Calu3 (cell line): ENCODE data around the gene IFRD2. TPM values are rescaled to one million over a fixed set of nuclear protein-coding genes. Genes with fewer than 3 reads are reported as not detected.

ENCODE experiments used
- BruUV-seq: library from RNA; stranded (reverse); fragments of 400-500 nt; replicated peaks from 2 replicates; lab custom pipeline; 2021; lab: Mats Ljungman, UMichigan
- CTCF ChIA-PET: fragments of 300-600 bp; sonication (Branson Sonifier 250); formaldehyde crosslinking; loops from one replicate; lab custom pipeline; 2022; ENCODE audit warnings: antibody characterized with exemption; lab: Charles Lee
- DNase-seq: peaks from one replicate; pipeline ENCODE4 v3.0.0; 2022
- H3K27ac Mint-ChIP-seq: one replicate; pipeline ENCODE4 v1.8.0; 2022; ENCODE audit warnings: mixed read lengths; ENCODE audit not compliant: unreplicated experiment
- H3K27me3 Mint-ChIP-seq: one replicate; pipeline ENCODE4 v1.8.0; 2022; ENCODE audit warnings: mixed read lengths; ENCODE audit not compliant: unreplicated experiment
- H3K36me3 Mint-ChIP-seq: one replicate; pipeline ENCODE4 v1.8.0; 2022; ENCODE audit warnings: mild to moderate bottlenecking, moderate library complexity, mixed read lengths; ENCODE audit not compliant: insufficient read depth, unreplicated experiment
- H3K4me1 Mint-ChIP-seq: one replicate; pipeline ENCODE4 v1.8.0; 2022; ENCODE audit warnings: mild to moderate bottlenecking, low read depth, mixed read lengths; ENCODE audit not compliant: unreplicated experiment
- H3K4me3 Mint-ChIP-seq: one replicate; pipeline ENCODE4 v1.8.0; 2022; ENCODE audit warnings: mild to moderate bottlenecking, low read depth, moderate library complexity, mixed read lengths; ENCODE audit not compliant: unreplicated experiment
- H3K9me3 Mint-ChIP-seq: one replicate; pipeline ENCODE4 v1.8.0; 2022; ENCODE audit warnings: low read depth, mixed read lengths; ENCODE audit not compliant: unreplicated experiment
- CTCF ChIP-seq: fragments of 200-600 bp; IDR thresholded peaks from one replicate; pipeline ENCODE4 v1.8.0; 2022; ENCODE audit warnings: antibody characterized with exemption; ENCODE audit not compliant: unreplicated experiment
- intact Hi-C: fragments of 100-400 bp; cut with micrococcal nuclease; formaldehyde crosslinking; loops from one replicate; pipeline ENCODE4 v1.10.0; 2022; ENCODE audit not compliant: unreplicated experiment
- total RNA-seq: library from RNA; stranded (reverse); gene quantifications from 2 replicates; pipeline ENCODE4 v1.2.3, GENCODE V29; 2022

The IFRD2 gene
- total RNA-seq, 1 experiment from 2014 or later = 121 TPM

- intact Hi-C loops = no loop called here
- TF ChIP-seq CTCF = no peak
- Mint-ChIP-seq H3K27me3 (no peaks in the 10 kb centered on the region), H3K4me1 (peaks cover 20% of the 10 kb centered on the region), H3K4me3 (no peak overlapping the region), H3K36me3 (peaks cover 19% of the 10 kb centered on the region), H3K9me3 (no peaks in the 10 kb centered on the region), H3K27ac (no peak overlapping the region)
- BruUV-seq = no TSS peak
- CTCF ChIA-PET = interaction anchor here (0.7 to 1.1 kb wide), 3 partner anchors 28 to 34 kb away, joined by 3 to 6 read pairs (median 4); no protein-coding TSS in a partner anchor
- no peak for DNase-seq
These were observed 48.7 kb downstream of the IFRD2 start for GRCh38 chr3:50243543-50243895.

DNA sequence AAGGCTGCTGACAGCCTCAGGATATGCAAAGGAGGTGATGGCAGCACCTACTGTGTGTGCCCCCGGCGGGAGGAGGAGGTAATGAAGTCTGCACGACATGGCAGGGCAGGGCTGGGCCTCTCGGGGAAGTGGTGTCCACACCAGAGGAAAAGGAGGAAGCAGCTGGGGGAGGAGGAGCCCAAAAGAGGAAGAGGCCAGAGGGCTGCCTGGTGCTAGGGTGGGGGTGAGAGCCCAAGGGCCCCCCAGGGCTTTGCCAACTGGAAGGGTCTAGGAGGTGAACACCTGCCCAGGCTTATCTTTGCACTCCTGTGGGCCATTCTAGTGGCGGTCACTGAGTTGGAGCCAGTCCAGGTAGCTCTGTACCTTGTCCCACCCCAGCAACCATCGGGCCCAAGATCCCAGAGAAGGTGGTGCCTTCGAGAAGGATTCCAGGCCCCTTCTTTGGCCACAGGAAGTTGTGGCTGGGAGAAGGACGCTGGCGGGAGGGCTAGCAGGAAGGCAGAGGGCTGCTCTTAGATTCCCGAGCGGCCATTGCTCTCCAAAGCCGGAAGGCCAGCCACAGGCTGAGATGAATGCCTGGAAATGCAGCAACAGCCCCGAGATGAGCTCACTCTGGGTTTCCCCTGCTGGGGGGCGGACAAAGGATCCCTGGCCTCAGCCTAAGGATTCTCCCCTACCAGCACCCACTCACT is 49.2 kb downstream of the IFRD2 start:
- intact Hi-C loops = no loop called here
- H3K27me3 Mint-ChIP-seq = no peaks in the 10 kb centered on the region
- no peaks in the 10 kb centered on the region for H3K9me3 Mint-ChIP-seq
- no peak for DNase-seq
- H3K36me3 Mint-ChIP-seq = peaks cover 22% of the 10 kb centered on the region
- CTCF ChIA-PET = interaction anchor here (0.7 to 1.0 kb wide), 2 partner anchors 29 to 34 kb away, joined by 3 to 4 read pairs; no protein-coding TSS in a partner anchor
- no peak for TF ChIP-seq CTCF
- H3K4me3 Mint-ChIP-seq = no peak overlapping the region
- BruUV-seq = no TSS peak
- peaks cover 14% of the 10 kb centered on the region for H3K4me1 Mint-ChIP-seq
- H3K27ac Mint-ChIP-seq = no peak overlapping the region

DNA sequence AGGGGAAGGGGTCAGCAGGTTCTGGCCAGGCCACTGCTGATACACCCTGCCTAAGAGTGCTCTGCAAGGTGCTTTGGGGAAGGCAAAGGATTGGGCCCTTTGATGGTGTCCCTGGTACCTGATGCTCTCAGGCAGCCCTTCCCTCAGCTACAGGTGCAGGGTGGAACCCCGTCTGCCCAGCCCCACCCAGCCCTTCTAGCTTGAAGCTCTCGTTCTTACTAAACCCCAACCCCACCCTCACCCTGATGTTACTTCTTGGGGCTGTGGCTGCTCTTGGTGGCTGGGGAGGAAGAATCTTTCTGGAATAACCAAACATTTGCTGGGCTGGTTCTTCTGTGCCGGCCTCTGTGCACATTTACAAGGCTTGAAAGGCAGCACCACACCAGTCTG is 49.9 kb downstream of the IFRD2 start:
- no peaks in the 10 kb centered on the region for H3K9me3 Mint-ChIP-seq
- no peak overlapping the region for H3K27ac Mint-ChIP-seq
- DNase-seq = no peak
- H3K27me3 Mint-ChIP-seq = no peaks in the 10 kb centered on the region
- CTCF ChIA-PET = interaction anchor here (1.0 kb wide), 1 partner anchor 29 kb away, joined by 3 read pairs; no protein-coding TSS in a partner anchor
- peaks cover 14% of the 10 kb centered on the region for H3K4me1 Mint-ChIP-seq
- peaks cover 28% of the 10 kb centered on the region for H3K36me3 Mint-ChIP-seq
- TF ChIP-seq CTCF = no peak
- intact Hi-C loops = no loop called here
- no peak overlapping the region for H3K4me3 Mint-ChIP-seq
- no TSS peak for BruUV-seq

GRCh38 chr3:50241713-50242380 is 50.4 kb downstream of the IFRD2 start:
- intact Hi-C loops = no loop called here
- CTCF ChIA-PET = no interaction called here
- Mint-ChIP-seq H3K4me3 (no peak overlapping the region), H3K27me3 (no peaks in the 10 kb centered on the region), H3K27ac (no peak overlapping the region), H3K36me3 (peaks cover 34% of the 10 kb centered on the region), H3K4me1 (peaks cover 20% of the 10 kb centered on the region), H3K9me3 (no peaks in the 10 kb centered on the region)
- no TSS peak for BruUV-seq
- no peak for TF ChIP-seq CTCF
- no peak for DNase-seq
